ENCODE results near the gene RIPOR3.
A peak's percentile ranks its signal among the peaks of the same experiment; 100 is the strongest.
"Not testable (repeated sequence)": the region's sequence is repeated elsewhere in the genome, so short reads cannot be mapped to it uniquely, and the experiment has no call there.

The RIPOR3 gene

DNA sequence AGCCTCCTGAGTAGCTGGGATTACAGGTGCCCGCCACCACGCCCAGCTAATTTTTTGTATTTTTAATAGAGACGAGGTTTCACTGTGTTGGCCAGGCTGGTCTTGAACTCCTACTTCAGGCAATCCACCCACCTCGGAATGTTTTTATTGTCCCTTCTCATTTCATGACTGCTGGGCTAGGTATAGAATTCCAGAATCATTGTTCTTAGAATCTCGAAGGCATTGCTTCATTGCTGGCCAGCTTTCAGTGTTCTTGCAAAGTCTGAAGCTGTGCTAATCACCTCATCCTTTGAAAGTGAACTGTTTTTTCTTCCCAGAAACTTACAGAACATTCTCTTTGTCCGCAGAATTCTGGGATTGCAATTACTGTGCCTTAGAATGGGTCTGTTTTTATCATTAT is 132.2 kb downstream of the RIPOR3 start:
- DNase-seq: no peak

DNA sequence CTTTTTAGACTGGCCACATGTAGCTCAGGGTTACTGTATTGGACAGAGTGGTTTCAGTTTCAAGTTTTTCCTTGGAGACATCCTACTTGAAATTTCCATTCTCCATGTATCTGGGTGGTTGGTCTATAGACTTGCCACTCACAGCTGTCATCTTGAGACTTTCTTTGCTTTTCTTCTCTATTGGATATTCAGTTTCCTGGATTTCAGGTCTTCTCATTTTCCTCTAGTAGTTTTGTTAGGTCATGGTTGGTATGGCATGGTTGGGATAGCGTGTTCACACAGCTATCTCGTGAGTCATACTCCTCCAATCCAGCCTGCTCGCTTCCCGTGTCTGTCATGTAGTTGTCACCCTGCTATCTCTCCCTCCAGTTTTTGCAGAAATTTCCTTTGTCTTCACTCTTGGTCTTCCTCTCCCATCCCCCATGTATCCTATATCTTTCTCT is 132.8 kb downstream of the RIPOR3 start:
- no peak for DNase-seq

DNA sequence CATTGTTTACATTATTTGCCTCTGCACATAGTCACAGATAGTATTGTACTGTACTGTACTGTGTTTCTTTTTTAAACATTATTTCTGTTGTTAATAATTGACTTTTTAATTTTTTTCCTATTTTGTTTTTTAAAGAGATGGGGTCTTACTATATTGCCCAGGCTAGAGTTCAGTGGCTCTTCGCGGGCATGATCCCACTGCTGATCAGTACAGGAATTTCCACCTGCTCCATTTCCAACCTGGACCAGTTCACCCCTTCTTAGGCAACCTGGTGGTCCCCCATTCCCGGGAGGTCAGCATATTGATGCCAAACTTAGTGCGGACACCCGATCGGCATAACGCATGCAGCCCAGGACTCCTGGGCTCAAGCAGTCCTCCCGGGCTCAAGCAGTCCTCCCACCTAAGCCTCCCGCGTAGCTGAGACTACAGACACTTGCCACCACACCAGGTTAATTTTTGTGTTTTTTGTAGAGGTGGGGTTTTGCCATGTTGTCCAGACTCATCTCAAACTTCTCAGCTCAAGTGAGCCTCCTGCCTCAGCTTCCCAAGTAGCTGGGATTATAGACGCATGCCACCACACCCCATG is 133.7 kb downstream of the RIPOR3 start:
- DNase-seq: no peak

DNA sequence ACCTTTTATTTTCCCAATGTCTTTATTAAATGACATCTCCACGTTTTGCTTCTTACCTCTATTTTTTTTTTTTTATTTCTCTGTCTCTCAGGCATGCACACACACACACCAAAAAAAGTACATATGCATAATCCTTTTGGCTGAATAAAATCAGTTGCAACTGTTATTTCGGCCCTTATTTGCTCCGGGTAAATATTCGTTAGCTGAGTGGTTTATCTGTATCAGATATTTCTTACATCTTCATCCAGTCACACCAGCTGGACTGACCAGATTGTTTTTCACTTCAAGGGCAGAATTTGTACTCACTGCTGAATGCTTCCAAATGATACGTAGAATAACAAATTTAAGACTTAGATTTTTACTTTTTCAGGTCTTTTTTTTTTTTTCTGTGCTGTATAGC is 135.7 kb downstream of the RIPOR3 start:
- DNase-seq: no peak

DNA sequence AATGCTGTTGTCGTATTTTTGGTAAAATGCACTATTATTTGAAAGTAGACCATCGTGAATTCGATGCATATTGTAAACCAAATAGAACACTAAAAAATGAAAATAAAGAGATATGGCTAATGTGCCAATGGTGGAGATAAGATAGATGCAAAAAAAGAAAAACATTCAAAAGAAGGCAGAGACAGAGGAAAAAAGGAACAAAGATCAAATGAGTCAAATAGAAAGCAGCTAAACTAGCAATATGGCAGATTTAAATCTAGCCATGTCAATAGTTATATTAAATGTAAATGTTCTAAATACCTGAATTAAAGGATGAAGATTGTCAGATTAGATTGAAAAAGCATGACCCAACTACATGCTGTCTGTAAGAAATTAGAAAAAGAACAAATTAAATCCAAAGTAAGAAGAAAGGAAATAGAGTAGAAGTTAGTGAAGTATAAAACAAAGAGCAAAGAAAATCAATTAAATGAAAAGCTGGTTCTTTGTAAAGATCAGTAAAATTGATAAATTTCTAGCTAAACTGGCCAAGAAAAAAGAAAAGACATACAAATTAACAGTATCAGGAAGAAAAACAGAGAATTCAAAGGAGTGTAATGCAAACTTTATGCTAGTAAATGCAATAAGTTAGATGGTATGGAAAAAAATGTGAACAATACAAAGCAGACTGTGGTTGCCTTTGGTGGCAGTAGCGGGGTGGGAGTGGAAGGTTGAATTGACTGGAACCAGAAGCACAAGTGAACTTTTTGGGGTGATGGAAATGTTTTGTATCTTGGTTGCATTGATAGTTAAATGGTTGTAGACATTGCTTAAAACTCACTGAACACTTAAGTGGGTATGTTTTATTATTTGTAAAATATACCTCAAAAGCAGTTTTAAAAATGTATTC is 136.4 kb downstream of the RIPOR3 start:
- DNase-seq: no peak

DNA sequence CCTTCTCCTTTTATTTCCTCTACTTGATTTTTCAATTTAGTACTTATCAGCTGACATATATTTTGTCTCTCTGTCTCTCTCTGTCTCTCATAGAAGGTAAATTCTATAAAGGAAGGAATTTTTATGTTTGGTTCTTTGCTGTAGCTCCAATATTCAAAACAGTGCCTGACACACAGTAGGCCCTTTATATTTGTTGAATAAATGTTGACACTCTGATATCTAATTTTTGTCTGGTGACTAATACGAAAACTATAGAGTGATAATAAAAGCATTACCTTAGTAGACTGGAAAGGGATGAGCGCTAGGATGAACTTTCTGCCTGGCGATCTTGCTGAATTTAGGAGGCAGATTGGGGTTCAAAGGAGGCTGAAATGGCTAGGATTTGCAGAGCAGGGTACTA is 138.4 kb downstream of the RIPOR3 start:
- no peak for DNase-seq

DNA sequence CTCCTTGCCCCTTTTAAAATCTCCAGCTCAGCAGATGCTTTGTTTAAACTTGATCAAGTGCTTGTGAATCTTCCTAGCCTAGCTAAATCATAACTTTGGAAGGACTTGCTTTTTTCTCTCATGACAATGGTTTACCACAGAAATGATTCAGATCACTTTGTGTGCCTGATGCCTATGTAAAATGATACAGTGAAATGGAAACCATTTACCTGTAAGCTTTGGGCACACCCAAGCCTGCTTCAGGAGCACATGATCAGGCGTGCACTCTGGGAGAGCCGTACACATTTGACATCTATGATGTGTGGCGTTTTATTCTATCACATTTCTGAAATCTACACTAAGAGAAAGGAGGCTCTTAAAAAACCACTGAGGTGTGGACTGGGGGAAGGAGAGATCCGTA is 140.1 kb downstream of the RIPOR3 start:
- no peak for DNase-seq

DNA sequence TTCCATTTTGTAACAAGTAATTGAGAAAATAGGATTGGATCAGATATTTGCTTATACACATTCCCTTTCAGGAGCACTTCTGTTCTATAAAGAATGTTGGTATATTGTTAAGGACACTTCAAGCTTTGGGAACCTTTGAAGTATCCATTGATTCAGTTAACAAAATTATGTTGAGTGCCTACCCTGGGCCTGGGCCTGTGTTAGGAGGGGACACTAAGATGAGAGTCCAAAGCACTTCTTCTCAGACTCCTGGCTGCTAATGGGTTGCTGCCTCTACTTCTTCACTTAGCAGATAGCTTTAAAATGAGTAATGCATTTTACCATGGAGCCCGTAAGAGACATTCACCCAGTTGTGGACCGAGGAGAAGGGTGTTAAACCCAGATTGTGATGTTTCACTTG is 140.8 kb downstream of the RIPOR3 start:
- no peak for DNase-seq

DNA sequence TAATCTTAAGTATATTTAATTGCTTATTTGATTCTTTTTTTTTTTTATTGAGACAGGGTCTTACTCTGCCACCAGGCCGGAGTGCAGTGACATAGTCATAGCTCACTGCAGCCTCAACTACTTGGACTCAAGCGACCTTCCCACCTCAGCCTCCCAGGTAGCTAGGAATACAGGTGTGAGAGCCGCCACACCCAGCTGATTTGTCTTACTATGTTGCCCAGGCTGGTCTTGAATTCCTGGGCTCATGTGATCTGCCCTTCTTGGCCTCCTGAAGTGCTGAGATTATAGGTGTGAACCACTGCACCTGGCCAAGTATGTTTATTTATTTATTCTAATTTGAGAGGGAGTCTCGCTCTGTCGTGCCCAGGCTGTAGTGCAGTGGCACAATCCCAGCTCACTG is 142.9 kb downstream of the RIPOR3 start:
- no peak for DNase-seq

DNA sequence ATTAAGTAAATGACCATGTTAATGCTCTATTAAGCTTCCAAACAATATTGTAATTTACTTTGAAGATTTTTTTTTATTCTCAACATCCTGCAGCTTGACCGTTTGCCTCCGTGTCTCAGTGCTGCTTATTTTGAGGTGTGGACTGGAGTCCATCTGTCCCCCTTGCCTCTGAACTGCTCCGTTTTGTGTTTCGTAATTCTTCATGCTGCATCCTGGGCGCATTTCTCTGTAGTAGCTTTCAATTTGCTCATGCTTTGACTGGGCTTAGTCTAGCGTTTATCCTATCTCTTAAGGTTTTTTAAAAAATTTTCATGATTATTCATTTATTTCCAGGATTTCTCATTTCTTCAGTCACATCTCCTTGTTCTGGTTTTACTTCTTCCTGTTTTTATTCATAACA is 143.4 kb downstream of the RIPOR3 start:
- no peak for DNase-seq

DNA sequence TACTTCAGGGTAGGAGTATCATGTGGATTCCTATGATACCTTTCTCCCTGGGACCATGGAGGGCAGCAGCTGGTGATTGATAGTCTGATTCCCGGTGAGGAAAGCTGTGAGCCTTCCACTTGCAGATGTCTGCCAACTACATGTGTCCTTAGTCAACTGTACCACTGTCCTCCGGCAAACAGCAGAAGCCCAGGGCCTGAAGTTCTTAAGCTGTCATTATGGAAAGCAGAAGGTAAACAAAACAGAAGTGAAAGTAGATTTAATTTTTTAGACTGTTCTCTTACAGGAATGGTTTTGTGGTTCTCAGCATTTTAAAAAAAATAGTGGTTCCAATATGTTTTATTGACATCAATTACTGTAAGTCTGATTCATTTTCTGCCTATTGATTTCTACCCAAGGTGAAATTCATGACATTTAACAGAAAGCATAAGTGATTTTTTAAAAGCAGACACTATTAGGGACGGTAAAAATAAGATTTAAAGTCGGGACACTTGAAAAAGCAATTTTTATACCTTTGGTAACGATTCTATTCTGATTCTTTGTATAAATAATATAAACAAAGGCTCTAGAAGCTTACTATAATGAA is 144.5 kb downstream of the RIPOR3 start:
- peak in 1 of 51 donors; percentile 2 for DNase-seq

DNA sequence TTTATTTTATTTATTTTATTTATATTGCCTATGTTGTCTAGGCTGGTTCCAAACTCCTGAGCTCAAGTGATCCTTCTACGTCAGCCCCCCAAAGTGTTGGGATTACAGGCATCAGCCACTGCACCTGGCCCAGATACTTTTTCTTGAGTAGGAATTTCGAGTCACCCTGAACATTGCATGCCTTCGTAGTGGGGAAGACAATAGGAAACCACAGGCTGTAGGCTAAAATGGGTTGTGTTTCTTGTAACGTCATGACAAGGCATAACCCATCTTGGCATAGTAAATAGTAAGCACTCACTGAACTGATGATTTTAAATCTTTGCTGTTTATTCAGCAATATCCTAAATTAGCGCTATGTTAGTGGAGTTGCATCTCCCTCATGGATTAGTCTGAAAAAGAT is 146.2 kb downstream of the RIPOR3 start:
- no peak for DNase-seq

DNA sequence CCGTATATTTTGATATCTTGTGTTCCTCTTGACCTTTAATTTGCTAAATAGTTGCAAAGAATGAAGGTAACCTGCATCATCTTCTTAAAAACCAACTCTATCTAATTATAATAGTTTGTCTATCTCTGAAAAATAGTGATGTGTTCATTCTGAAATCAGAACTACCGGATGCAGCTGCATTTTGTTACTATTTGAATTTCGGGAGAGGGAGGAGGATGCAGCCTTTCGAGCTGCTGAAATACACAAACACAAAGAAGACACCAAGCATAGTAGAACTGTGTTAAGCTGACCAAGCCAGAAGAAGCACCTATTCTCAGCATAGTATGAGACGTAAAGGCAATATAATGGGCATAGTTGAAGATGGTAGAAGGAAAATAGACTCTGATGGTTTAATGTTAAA is 148.0 kb downstream of the RIPOR3 start:
- DNase-seq: no peak

DNA sequence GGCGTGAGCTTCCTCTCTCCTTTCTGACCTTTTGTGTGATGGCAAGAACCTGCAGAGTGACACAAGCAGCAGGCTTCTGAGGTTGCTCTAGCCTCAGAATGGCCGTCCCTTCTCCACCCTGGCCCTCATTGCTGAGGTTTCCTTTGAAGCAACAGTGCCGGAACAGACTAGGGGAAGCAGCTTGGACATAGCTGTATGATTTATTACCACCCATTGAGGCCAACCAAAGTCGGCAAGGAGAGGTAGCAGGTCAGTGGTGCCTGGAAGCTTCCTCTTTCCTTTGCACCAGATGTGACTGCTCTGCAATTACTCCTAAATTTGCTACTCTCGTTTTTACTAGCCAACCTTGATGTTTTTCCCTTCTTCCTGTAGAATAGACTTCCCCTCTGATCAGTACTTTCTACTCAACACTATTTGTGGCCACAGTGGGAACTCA is 149.7 kb downstream of the RIPOR3 start:
- no peak for DNase-seq

DNA sequence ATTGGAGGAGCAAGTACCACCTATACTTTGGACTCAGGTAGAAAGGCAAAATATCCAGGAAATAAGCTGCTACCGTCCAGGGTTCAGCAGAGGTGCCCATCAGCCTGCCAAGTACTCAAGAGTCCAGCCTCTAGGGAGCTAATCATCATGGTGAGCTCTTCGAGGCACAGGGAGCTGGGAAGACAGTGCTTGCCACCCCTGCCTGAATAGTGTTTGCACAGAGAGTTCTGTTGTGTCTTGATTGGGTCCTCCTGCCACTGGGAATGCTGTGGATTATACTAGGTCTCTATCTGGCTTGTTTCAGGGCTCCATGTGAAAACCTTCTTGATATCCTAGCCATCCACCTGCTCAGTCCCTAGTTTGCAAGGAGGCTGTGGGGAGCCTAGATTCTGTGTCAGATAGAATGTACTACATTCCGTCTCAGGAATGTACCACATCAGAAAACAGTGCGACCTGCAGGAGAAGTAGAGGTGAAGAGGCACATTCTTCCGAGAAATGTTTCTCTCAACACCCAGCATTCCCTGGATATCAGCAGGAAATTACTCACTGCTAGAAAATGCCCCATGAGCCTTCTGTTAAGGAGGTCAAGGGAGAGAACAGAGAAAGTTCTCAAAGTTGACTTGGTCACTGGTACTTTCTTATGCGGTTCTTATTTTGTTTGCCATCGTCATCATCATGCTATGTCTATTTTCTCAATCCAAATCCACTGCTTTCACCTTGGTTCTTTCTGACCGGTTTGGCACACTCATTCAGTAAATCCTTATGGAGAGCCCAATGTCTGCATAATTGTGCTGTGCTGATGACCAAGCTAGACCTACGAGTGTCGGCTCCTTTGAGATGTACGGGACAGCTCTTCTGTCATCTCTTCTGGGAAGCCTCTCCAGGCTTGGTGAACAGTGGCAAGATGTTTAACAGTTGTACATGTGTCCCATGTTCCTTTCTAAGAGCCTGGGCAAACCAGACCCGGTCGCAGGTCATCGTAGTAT is 150.4 kb downstream of the RIPOR3 start:
- DNase-seq: no peak

DNA sequence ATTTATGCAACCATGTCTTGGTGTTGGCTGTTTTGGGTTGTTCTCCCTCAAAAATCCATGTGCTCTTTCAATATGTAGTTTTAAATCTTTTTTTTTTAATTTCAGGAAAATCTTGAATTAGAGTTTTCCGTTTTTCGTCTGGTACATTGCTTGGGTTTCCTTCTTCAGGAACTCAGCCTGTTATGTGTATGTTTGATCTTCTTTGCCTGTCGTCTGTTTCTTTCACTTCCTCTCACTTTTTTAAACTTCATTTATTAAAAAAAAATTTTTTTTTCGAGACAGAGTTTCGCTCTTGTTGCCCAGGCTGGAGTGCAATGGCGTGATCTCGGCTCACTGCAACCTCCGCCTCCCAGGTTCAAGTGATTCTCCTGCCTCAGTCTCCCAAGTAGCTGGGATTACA is 151.5 kb downstream of the RIPOR3 start:
- not testable (repeated sequence) for DNase-seq

DNA sequence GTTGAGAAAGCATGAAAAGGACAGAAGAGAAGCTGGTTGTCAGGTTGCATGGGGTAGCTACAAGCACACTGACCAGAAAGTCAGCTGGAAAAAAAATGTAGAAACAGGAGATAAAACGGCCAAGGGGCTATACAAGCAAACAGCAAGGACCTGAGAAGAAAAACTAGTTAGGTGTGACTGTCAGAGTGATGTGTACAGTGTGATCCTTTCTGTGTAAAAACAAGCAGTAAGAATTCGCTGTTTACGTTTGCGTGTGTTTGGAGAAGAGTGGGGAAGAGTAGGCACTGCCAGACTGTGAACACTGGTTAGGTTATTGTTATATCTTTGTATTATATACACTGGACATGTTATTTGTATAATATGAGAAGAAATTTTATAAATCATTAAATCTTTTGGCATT is 153.1 kb downstream of the RIPOR3 start:
- DNase-seq: no peak

DNA sequence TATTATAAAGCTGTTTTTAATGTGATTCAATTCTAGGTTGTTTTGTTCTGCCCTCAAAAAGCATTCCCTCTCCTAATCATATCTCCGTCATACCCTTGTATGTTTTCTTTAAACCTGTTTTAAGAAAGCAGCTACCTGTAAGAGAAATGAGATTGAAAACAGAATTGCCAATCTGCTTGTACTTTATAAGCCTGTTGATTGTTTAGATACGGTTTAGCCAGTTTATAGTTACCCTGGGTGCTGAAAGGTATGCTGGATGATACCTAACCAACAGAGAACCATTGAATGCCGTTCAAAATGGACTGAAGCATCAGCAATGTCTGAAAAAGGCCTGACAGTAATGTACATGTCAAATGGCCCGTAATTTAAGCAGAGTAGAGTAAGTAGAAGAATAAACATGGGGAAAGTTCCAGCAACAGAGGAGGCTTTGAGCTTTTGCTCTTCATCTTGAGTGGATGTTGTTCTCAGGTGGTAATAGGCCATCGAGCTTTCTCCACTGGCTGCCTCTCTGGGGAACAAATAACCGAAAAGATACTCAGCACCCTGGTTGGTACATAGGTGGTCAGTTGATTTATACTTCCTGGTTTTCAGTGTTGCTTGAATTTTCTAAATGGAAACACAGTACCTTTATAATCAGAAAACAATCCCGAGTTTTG is 153.7 kb downstream of the RIPOR3 start:
- DNase-seq: no peak

DNA sequence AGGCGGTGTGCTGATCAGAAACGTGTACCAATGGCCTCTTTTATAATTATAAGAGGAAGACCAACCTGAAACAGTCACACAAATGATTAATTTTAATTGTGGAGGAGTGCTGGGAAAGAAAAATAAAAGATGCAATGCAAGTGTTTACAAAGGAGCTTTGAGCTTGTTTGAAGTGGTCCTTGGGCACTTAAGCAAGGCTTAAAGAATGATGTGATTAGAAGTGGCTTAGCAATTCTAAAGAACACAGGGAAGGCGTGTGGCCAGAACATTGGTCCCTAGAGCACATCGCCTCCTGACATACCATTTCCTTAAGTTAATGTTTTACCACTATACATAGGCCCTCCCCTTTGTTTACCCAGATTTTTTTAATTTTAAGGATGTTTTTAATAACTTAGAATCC is 155.0 kb downstream of the RIPOR3 start:
- DNase-seq: no peak
